COLO829 (cell line): ENCODE results near the gene ULK2.
"Not testable (repeated sequence)": the region's sequence is repeated elsewhere in the genome, so short reads cannot be mapped to it uniquely, and the experiment has no call there.

Experiments used
- DNase-seq: peaks from one replicate; pipeline ENCODE4 v3.0.0; 2012; ENCODE audit warnings: low spot score

ULK2 gene

DNA sequence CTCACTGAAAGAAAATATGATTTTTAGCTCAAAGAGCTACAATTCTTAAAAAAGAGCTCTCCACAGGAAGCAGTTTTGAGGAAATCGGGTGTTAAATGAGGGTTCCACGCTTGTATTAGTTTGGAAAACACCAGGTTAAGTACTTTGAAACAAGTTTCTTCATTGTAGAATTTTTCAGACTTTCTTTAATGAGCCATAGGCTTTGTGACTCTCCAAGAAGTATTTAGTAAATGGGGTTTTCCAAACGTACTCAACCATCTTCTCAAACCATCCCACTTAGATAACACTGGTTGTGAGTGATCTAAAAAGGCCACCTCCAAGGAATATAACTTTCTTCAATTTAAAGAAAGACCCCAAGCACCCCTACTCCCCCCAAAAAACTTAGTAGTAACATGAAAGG lies 2.7 kb downstream of the ULK2 start:
- DNase-seq = no peak

DNA sequence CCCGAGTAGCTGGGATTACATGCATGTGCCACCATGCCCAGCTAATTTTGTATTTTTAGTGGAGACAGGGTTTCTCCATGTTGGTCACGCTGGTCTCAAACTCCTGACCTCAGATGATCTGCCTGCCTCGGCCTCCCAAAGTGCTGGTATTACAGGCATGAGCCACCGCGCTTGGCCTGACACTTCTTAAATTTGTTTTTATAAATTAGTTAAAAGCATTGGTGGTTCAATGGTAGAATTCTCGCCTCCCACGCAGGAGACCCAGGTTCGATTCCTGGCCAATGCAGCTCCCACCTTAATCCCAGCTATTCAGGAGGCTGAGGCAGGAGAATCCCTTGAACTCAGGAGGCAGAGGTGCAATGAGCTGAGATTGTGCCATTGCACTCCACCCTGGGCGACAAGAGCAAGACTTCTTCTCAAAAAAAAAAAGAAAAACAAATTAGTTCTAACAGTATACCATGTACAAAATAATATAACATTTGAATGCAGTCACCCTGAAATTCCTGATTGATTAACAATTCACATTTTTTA lies 7.0 kb downstream of the ULK2 start:
- not testable (repeated sequence) for DNase-seq

DNA sequence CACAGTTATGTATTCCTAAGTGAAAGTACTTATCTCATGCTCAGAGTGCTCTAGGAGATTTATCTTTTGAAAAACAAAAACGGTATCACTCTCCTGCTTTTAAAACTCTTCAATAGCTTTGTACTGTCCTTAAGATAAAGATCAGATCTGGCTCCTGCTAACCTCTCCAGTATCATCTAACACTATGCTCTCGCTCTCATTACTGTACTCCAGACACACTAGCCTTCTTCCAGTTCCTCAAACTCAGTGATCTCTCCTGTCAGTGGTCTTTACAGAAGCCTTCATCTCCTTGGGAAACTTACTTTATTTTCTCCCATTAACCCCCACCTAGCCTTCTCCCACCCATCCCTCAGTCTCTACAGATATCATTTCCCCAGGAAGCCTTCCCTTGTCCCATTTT lies 10.1 kb downstream of the ULK2 start:
- DNase-seq = no peak

DNA sequence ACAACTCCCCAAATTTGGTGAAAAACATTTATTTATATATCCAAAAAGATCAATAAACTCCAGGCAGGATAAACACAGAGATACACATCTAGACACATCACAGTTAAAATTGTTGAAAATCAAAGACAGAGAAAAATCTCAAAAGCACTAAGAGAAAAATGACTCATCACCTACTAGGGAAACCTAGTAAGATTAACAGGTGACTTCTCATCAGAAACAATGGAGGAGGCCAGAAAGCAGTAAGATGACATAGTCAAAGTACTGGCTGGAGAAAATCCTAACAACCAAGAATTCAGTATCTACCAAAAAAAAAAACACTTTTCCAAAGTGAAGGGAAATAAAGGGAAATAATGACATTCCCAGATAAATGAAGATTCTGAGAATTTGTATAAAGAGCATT lies 33.8 kb downstream of the ULK2 start:
- no peak for DNase-seq

DNA sequence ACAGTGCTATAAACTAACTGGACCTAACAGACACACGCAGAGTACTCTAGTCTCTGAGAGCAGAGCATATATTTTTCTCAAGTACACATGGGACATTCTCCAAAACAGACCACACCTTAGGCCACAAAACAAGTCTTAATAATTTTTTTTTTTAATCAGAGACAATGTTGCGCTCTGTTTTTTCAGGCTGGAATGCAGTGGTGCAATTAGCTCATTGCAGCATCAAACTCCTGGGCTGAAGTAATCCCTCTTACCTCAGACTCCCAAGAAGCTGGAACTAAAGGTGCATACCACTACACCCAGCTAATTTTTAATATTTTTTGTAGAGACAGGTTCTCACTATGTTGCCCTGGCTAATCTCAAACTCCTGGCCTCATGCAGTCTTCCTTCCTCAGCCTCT lies 37.7 kb downstream of the ULK2 start:
- no peak for DNase-seq

DNA sequence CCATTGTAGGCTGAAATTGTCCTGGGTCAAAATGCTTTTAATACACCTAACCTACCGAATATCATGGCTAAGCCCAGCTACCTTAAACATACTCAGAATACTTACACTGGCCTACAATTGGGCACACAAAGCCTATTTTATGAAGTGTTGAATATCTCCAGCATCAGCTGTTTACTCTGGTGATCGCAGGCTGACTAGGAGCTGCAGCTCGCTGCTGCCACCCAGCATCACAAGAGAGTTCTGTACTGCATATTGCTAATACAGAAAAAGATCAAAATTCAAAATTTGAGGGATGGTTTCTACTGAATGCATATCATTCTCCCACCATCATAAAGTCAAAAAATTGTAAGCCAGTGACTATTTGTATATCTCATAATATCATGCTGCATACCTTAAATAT lies 55.3 kb downstream of the ULK2 start:
- DNase-seq = no peak

DNA sequence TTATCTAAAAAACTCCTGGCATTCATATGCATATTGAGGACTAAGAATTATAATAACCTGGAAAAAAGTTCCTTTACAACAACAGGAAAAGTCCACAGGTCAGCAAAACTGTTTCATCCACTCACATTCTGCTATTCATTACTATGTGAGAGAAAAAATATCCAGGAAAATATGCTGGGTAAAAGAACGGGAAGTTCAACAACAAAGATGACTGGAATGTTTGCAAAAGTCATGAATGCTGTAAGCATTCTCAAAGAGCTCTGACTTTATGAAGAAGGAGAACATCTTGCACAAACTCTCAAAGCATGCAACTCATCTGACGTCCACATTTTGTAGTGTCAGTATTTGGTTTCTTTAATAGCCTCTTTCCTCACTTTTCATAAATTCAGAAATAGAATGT lies 62.7 kb downstream of the ULK2 start:
- DNase-seq = no peak

DNA sequence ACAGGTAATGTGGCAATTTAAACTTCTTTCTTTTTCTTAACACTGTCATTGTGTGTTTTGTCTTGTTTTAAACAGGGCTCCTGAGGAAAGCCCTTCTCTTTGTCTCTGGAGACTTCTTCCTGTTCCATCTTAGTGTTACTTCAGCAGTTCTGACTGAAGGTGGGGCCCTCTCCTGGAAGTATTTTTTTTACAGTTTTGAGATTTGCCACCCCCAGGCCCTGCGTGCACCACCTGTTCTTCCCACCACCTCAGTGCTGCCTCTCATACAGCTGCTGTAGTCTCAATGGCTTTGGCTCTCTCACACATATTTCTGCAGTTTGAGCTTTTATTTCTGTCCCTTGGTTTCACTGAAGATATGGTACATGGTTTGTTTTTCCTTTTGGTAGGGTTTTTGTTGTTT lies 67.2 kb downstream of the ULK2 start:
- DNase-seq = no peak

DNA sequence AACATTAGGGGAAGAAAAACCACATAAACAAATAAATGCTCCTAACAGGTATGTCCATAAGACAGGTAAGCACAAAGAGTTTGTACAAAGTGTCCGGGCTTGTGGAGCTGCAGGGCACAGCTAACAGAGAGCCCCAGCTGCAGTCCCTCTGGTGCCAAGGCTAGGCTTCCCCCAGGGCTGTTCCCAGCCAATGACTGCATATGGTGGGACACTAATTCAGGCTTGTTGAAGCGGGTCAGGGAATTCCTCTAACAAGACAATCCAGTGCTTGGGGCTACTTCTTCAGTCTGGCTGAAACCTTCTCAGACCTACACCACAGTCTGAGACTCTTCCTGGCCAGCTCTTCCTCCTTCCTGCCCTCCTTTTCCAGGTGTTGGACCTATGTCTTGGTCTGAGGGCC lies 67.9 kb downstream of the ULK2 start:
- DNase-seq = no peak

DNA sequence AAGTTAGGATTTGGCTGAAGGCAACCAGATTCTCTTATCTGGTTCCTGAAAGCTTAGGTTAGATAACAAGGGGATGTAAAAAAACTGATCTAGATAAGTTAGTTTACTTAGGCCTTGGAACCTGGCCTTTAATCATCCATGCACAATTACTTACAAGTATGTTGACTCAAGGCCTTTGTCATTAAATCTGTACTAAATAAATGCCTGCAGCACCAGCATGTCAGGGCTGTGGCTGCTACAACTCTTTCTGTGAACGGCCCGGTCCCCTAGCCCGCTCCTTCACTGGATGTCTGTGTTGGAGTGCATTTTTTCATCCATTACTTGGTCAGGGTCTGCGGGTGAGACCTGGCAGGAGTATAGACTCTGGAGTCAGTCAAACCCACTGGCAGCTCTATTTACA lies 71.3 kb downstream of the ULK2 start:
- DNase-seq = no peak

DNA sequence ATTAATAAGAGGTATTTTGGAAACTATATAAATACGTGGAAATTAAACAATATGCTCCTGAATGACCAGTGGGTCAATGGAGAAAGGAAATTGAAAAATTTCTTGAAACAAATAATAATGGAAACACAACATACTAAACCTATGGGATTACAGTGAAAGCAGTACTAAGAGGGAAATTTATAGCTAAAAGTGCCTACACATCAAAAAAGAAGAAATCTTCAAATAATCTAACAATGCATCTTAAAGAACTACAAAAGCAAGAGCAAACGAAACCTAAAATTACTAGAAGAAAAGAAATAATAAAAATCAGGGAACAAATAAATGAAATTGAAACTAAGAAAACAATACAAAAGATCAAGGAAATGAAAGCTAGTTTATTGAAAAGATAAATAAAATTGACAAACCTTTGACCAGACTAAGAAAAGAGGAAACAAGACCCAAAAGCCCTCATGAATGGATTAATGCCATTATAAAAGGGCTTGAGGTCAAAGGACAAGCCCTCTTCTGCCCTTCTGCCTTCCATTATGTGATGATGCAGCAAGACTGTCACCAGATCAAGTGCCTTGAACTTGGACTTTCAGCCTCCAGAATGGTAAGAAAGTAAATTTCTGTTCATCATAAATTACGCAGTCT lies 75.7 kb downstream of the ULK2 start:
- DNase-seq = no peak

DNA sequence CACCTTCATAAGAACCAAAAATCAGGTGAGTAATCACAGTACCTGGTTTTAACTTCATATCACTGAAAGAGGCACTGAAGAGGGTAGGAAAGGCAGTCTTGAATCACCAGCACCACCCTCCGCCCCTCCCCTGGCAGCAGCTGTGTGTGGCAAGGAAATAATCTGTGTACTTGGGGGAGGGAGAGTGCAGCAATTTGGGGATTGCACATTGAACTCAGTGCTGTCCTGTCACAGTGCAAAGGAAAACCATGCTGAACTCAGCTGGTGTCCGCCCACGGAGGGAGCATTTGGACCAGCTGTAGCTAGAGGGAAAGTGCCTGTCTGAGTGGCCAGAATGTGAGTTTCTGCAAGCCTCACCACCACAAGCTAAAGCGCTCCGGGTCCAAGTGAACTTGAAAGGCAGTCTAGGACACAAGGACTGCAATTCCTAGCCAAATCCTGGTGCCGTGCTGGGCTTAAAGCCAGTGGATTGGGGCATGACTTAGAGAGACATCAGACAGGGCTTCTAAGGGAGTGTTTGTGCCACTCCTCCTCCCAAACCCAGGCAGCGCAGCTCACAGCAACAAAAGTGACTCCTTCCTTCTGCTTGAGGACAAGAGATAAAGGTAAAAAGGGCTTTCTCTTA lies 79.9 kb downstream of the ULK2 start:
- no peak for DNase-seq

DNA sequence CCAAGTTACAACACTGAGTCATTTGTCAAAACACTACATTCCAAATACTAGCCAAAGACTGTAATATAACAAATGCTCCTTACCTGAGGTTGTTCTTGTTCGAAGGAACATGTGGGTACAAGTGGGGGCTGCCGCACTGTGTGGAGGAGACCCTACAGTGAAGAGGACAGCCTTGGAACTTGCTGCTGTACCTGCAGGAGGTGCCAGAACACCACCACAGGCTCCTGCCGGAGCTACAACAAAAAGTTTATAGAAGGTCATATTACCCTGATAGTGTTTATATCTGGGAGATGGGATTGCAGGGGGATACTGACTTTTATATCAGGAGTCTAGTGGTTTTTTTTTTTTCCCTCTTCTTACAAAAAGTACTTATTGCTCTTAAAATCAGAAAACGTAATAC lies 81.9 kb downstream of the ULK2 start:
- DNase-seq = no peak

DNA sequence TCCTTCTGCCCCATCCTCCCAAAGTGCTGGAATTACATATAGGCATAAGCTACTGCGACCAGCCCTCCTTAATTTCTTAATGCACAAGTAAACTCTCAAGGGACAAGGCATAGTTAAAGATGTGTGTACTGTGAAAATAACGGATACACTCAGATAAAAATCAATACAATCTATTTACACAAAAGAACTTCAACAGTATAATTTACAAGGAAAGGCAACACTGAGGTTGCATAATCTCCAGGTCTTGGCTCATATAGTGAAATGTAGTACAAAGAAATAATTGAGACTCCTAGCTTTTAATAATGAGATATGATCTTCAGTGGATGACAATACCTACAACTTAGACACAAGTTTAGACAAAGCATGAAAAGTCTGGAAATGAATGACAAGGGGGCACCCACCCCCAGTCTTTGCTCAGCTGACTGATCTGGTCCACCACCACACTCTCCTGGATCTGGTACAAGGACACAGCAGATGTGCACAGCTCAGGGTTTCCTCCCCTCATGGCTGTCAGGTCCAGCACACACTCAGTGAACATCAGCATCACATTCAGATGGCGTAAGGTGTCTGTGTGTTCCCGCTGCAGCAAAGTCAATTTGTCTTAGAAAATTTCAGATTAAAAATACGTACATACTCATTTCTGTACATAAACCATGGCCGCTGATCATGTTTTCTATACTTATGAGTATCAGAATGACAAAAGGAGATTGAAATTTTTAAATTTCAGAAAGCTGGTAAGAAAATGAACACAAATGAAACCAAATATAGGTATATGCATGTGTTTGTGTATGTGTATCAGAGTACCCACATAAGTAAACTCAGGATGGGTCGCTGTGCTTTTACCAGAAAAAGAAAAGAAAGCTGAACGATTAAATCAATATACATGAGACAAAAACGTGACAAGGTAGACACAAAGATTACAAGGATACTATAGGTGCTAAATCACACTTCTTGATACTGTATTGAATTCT lies 86.0 kb downstream of the ULK2 start:
- no peak for DNase-seq

DNA sequence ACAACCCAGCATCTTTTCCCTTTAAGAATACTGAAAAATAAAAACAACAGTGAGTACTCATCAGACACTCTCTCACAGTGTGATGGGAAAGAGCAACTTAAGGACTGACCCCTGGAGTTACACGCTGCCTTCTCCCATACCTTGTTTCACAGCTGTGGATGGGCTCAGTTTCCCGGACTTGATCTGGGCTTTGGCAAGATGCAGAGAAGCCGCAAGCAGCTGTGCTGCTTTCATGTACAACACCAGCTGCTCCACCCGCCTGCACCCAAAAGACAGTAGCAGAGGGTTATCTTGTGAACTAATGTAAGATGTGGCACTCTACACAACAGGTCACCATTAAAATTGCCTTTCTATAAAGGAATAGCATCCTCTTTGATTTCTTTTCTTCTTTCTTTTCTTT lies 86.9 kb downstream of the ULK2 start:
- DNase-seq = no peak

DNA sequence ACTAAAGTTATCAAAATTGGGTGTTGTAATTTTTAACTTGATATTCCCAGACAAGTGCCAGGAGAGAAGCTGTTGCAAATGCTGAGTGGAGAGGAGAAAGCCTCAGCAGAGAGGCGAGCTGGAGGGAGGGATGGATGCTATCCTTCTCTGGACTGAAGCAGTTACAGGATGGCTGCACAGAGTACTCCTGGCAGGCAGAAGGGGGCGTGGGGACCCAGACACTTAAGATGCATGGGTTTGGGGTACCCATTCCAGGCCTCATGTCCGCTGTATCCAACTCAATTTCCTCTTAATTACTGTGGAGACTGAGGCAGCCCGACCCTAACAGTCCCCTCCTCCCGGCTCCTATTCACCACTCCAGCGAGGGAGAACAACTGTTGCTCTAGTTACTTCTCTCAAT lies 94.2 kb downstream of the ULK2 start:
- DNase-seq = no peak

DNA sequence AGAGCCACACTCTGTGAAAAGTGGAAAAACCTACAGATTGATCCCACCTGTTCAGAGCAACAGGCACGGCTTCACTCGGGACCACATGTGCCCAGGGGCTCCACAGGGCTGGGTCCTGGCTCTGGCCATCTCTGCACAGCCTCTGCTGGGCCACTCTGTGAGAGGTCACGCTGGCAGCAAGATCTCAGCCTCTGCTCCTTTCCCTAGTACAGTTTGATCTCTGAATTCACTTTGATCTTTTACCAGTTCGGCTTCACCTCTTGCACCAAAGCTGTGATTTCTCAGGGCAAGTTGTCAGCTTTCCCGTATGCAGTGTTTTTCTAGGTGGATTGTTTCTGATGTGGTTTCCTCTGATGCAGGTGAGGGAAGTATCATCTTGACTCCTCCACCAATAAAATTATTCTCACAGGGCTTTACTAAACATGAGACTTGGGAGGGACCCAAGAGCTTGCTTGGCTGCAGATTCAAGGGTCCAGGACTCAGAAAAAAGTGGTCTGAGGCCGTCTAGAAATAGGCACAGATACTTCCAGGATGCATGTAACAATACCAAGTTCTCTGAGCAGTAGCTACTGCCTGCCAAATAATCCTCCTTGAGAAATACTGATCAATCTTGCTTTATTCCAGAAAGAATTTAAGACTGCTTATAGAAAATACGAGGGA lies 95.6 kb downstream of the ULK2 start:
- no peak for DNase-seq

DNA sequence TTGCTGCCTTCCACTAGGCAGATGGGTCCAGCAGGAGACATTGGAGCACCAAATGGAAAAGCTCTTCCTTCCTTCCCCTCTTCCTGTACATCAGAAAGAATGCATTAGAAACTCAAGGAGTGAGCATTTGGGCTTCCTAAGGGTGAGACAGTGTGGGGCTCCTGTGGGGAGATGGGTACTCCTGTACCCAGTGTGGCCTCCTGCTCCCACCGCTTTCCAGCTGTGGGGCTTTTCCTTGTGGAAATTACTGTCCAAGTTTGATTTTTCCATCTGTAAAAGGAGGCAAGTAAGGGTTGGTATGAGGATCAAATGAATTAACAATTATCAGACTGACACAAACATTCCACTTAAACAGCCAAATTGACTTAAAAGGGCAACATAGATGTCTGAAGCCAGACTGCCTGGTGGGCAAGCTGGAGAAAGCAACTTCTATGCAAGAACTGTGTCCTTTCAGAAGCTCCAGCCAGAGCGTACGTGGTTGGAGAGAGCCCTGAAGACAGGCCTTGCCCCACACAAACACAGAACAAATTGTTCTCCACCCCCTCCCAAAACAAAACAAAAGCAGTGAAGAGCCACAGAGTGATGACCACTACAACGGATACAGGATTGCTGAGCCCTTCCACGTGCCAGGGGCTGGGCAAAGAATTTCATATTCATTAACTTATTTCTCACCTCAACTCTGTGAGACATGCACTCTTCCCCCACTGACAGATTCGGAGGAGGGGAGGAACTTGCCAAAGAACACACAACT lies 96.6 kb downstream of the ULK2 start:
- no peak for DNase-seq

DNA sequence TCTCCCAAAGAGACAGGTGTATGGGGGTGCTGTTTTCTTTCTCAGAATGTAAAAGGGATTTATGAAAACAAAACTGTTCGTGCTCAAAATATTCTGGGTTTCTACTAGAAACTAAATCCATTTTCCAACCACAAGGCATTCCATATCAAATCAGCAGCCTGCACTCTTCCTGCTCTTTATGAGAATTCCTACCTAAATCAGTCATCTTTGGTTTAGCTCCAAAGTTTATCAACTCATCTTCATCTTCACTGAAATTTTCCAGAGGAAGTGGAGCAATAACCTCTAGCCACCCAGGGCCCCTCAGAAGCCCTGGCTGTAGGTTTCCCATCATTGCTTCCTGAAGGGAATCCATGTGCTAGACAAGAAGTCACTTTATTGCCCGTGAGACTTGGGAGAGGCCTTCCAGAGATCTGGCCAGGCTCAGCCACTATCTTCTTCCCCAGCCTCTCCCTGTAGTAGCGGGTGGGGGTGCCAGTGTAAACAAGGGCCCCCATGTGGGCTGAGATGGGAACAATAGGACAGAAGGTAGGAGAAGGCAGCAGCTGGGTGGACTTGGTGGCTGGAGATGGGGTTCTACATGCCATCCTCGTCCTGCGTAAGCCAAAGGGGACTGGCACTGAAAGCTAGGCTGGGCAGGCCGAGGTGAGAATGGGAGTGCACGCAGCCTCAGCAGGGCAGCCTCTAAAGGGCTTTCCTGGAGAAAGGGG lies 97.6 kb downstream of the ULK2 start:
- no peak for DNase-seq

DNA sequence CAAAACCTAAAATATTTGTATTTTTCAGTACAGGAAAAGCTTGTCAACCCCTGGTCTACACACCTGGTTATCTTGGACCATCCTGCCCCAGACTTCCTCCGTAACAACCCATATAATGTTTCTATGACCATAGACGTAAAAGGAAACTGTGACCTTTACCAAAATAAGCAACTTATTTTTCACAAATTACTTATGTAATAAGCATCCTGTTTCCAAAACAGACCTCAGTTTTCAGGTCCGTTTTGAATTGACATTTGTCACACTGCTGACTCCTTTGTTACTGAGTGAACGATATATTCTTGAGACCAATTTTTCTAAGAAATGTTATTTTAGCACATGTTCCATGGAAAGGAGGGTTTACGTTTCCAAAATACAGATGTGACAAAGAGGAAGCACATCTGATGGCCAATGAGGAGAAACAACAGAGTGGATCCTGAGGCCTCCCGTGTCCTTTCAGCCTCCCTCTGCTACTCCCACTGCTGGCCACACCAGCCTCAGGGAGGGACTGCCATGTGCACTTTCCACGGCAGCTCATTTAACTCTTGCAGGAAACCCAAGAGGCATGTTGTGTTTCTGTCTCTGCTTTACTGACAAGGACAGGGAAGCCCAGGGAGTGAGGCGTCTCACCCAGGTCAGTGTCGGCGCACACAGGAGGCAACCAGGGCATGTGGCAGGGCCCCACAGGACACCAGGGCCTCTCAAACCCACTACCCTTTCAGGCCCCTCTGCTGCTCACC lies 99.5 kb downstream of the ULK2 start:
- no peak for DNase-seq
